ENCODE data around the gene DHX38. TPM values are rescaled to one million over a fixed set of nuclear protein-coding genes. Genes with fewer than 3 reads are reported as not detected.

The DHX38 gene
- total and polyA plus RNA-seq, 2 of the 13 experiments (the other 11 are each of a cell fraction or from before 2014, with no cell fraction given), result 54.4 to 85.9 TPM

- TF ChIP-seq, protein P1, sequence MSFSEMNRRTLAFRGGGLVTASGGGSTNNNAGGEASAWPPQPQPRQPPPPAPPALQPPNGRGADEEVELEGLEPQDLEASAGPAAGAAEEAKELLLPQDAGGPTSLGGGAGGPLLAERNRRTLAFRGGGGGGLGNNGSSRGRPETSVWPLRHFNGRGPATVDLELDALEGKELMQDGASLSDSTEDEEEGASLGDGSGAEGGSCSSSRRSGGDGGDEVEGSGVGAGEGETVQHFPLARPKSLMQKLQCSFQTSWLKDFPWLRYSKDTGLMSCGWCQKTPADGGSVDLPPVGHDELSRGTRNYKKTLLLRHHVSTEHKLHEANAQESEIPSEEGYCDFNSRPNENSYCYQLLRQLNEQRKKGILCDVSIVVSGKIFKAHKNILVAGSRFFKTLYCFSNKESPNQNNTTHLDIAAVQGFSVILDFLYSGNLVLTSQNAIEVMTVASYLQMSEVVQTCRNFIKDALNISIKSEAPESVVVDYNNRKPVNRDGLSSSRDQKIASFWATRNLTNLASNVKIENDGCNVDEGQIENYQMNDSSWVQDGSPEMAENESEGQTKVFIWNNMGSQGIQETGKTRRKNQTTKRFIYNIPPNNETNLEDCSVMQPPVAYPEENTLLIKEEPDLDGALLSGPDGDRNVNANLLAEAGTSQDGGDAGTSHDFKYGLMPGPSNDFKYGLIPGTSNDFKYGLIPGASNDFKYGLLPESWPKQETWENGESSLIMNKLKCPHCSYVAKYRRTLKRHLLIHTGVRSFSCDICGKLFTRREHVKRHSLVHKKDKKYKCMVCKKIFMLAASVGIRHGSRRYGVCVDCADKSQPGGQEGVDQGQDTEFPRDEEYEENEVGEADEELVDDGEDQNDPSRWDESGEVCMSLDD (CRISPR knock-in tag; IDR thresholded peaks at IDR 0.05; ENCODE audit: borderline replicate concordance), result 0 out of 2 replicates have a peak, but pooled peaks have one; percentile 19
- TF ChIP-seq ZNF24 (IDR thresholded peaks at IDR 0.05) (no peak), ZZZ3 (CRISPR knock-in tag; IDR thresholded peaks at IDR 0.05; ENCODE audit: borderline replicate concordance) (peak; percentile 28; the same call in 1 of the 2 replicates), REPIN1 (CRISPR knock-in tag; IDR thresholded peaks at IDR 0.05; ENCODE audit: borderline replicate concordance, low read depth) (peak; percentile 40; the same call in 1 of the 2 replicates), KLF6 (CRISPR knock-in tag; IDR thresholded peaks at IDR 0.05) (peak; percentile 71), NFYC (CRISPR knock-in tag; IDR thresholded peaks at IDR 0.05) (peak; percentile 95), BRD4 (CRISPR knock-in tag; IDR thresholded peaks at IDR 0.05) (peak; percentile 66), ZNF546 (CRISPR knock-in tag; conservative IDR thresholded peaks at IDR 0.05) (0 out of 2 replicates have a peak, but pooled peaks have one; percentile 52), KDM5A (IDR thresholded peaks at IDR 0.05; ENCODE audit: borderline replicate concordance, low read length) (peak; percentile 87), TAF1 (CRISPR knock-in tag; IDR thresholded peaks at IDR 0.05) (peak; percentile 85), ZNF746 (CRISPR knock-in tag; IDR thresholded peaks at IDR 0.05) (no peak), RFX5 (IDR thresholded peaks at IDR 0.05; ENCODE audit: low read depth, low read length) (no peak), MED8 (CRISPR knock-in tag; IDR thresholded peaks at IDR 0.05; ENCODE audit: insufficient replicate concordance) (peak; percentile 14), GTF3A (CRISPR knock-in tag; conservative IDR thresholded peaks at IDR 0.05) (0 out of 2 replicates have a peak, but pooled peaks have one; percentile 2), DMAP1 (CRISPR knock-in tag; IDR thresholded peaks at IDR 0.05) (peak; percentile 91), MED13 (CRISPR knock-in tag; IDR thresholded peaks at IDR 0.05) (no peak), ZNF558 (CRISPR knock-in tag; IDR thresholded peaks at IDR 0.05; ENCODE audit: borderline replicate concordance) (peak; percentile 81; the same call in 1 of the 2 replicates), NKX3-1 (CRISPR knock-in tag; IDR thresholded peaks at IDR 0.05) (peak; percentile 44; the same call in 1 of the 2 replicates), FOSL1 (CRISPR knock-in tag; IDR thresholded peaks at IDR 0.05; ENCODE audit: borderline replicate concordance) (no peak)
- TF ChIP-seq, protein P2, sequence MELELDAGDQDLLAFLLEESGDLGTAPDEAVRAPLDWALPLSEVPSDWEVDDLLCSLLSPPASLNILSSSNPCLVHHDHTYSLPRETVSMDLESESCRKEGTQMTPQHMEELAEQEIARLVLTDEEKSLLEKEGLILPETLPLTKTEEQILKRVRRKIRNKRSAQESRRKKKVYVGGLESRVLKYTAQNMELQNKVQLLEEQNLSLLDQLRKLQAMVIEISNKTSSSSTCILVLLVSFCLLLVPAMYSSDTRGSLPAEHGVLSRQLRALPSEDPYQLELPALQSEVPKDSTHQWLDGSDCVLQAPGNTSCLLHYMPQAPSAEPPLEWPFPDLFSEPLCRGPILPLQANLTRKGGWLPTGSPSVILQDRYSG (CRISPR knock-in tag; IDR thresholded peaks at IDR 0.05), result 0 out of 2 replicates have a peak, but pooled peaks have one; percentile 23
- TF ChIP-seq, protein P3, sequence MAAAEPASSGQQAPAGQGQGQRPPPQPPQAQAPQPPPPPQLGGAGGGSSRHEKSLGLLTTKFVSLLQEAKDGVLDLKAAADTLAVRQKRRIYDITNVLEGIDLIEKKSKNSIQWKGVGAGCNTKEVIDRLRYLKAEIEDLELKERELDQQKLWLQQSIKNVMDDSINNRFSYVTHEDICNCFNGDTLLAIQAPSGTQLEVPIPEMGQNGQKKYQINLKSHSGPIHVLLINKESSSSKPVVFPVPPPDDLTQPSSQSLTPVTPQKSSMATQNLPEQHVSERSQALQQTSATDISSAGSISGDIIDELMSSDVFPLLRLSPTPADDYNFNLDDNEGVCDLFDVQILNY (CRISPR knock-in tag; conservative IDR thresholded peaks at IDR 0.05), result no peak
- TF ChIP-seq, protein P4, sequence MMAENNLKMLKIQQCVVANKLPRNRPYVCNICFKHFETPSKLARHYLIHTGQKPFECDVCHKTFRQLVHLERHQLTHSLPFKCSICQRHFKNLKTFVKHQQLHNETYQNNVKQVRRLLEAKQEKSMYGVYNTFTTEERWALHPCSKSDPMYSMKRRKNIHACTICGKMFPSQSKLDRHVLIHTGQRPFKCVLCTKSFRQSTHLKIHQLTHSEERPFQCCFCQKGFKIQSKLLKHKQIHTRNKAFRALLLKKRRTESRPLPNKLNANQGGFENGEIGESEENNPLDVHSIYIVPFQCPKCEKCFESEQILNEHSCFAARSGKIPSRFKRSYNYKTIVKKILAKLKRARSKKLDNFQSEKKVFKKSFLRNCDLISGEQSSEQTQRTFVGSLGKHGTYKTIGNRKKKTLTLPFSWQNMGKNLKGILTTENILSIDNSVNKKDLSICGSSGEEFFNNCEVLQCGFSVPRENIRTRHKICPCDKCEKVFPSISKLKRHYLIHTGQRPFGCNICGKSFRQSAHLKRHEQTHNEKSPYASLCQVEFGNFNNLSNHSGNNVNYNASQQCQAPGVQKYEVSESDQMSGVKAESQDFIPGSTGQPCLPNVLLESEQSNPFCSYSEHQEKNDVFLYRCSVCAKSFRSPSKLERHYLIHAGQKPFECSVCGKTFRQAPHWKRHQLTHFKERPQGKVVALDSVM (CRISPR knock-in tag; IDR thresholded peaks at IDR 0.05), result no peak
Measured at GRCh38 chr16:72093448-72094265, at the start of gene DHX38, which contains the start of gene TXNL4B (continued).
